Right lobe of liver (tissue), 4 donors: ENCODE measurements around the gene CLCA1.

ENCODE experiments used
- POLR2A ChIP-seq: fragments of 450-650 bp; IDR thresholded peaks from one replicate; pipeline ENCODE4 v1.6.1; 2017; ENCODE audit warnings: antibody characterized with exemption, mild to moderate bottlenecking
- TF ChIP-seq, protein P1 (sequence below), 4 donors: fragments of 200-600 bp in 3 of 4; fragments of 450-650 bp in 1 of 4; IDR thresholded peaks; one replicate each; pipeline versions ENCODE4 v1.5.1 to v1.8.0; 2016 to 2022; ENCODE audit warnings: antibody characterized with exemption in 4 of 4, mild to moderate bottlenecking in 2 of 4
- donor health status: DM: no; HTN: no; CAD: no.
- donor health status: DM: no; HTN: no; CAD: no.
- donor health status: DM: no; HTN: yes; CAD: no.

- TF ChIP-seq, protein P1, sequence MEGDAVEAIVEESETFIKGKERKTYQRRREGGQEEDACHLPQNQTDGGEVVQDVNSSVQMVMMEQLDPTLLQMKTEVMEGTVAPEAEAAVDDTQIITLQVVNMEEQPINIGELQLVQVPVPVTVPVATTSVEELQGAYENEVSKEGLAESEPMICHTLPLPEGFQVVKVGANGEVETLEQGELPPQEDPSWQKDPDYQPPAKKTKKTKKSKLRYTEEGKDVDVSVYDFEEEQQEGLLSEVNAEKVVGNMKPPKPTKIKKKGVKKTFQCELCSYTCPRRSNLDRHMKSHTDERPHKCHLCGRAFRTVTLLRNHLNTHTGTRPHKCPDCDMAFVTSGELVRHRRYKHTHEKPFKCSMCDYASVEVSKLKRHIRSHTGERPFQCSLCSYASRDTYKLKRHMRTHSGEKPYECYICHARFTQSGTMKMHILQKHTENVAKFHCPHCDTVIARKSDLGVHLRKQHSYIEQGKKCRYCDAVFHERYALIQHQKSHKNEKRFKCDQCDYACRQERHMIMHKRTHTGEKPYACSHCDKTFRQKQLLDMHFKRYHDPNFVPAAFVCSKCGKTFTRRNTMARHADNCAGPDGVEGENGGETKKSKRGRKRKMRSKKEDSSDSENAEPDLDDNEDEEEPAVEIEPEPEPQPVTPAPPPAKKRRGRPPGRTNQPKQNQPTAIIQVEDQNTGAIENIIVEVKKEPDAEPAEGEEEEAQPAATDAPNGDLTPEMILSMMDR (IDR thresholded peaks at IDR 0.05): no peak
- TF ChIP-seq POLR2A: no peak
Measured at GRCh38 chr1:86530211-86530845, 61.6 kb downstream of the CLCA1 start.
